Suprapubic skin (tissue), 3 donors: ENCODE measurements around the gene PRR4.

Experiments
- CTCF ChIP-seq, 2 donors: fragments of 200-600 bp in 1 of 2; fragments of 450-650 bp in 1 of 2; sonication (generic) in 1 of 2; IDR thresholded peaks; one replicate each; pipeline ENCODE4 v1.5.1; 2016 to 2019; ENCODE audit warnings: antibody characterized with exemption in 2 of 2, mild to moderate bottlenecking in 1 of 2, moderate library complexity in 1 of 2
- EP300 ChIP-seq: sonication (generic); formaldehyde crosslinking; IDR thresholded peaks from one replicate; pipeline ENCODE4 v1.6.1; 2017; ENCODE audit warnings: antibody characterized with exemption
- POLR2A ChIP-seq, 2 donors: fragments of 450-650 bp; IDR thresholded peaks; one replicate each; pipeline ENCODE4 v1.6.1; 2017; ENCODE audit warnings: antibody characterized with exemption in 2 of 2, mild to moderate bottlenecking in 2 of 2, moderate library complexity in 2 of 2

DNA sequence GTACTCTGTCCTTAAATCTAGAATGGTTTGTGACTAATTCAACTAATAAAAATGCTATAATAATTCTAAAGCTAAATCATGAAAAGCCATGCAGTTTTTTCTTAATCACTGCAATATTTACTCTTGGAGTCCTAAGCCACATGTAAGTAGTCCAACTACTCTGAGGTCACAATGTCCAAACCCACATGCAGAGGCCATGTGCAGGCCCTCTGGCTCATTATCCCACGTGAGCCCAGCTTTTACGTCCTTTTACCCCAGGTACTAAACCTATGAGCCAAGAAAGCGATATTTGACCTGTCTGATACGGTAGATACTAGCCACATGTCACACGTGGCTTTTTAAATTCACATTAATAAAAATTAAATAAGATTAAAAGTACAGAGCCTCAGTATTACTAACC is 47.6 kb upstream of the PRR4 start:
- TF ChIP-seq POLR2A (IDR thresholded peaks at IDR 0.05) (no peak), CTCF (IDR thresholded peaks at IDR 0.05) (no peak), EP300 (no peak)
